PC-3 (cell line): Measurements from ENCODE around the gene GTF2E1. TPM values are rescaled to one million over a fixed set of nuclear protein-coding genes. Genes with fewer than 3 reads are reported as not detected.

ENCODE experiments used
- ATAC-seq: fragments of 200-7000 bp; cut with Tn5 transposase; 2 replicates; pipeline ENCODE4 v1.9.1; 2020; ENCODE audit warnings: mild to moderate bottlenecking, moderate library complexity
- BruUV-seq: library from RNA; stranded (reverse); fragments of 400-500 nt; replicated peaks from 2 replicates; lab custom pipeline; 2021; lab: Mats Ljungman, UMichigan
- CTCF ChIA-PET: fragments of 300-600 bp; sonication (Branson Sonifier 250); formaldehyde crosslinking; loops from one replicate; lab custom pipeline; 2022; ENCODE audit warnings: antibody characterized with exemption; lab: Charles Lee
- POLR2A ChIA-PET: fragments of 300-600 bp; sonication (Branson Sonifier 250); formaldehyde crosslinking; loops from one replicate; lab custom pipeline; 2022; ENCODE audit warnings: antibody characterized with exemption; ENCODE audit not compliant: unreplicated experiment; lab: Charles Lee
- DNase-seq: peaks from one replicate; pipeline ENCODE4 v3.0.0-alpha.2; 2015
- H2AFZ ChIP-seq: fragments of 300-600 bp; sonication (generic); 2 replicates; pipeline ENCODE4 v1.6.0; 2016; ENCODE audit warnings: antibody characterized with exemption, low read length
- H3F3A ChIP-seq: fragments of 300-600 bp; sonication (generic); one replicate; pipeline ENCODE4 v1.6.0; 2017; ENCODE audit warnings: antibody characterized with exemption, low read length, control low read depth, mild to moderate bottlenecking; ENCODE audit not compliant: unreplicated experiment
- H3K27ac ChIP-seq: fragments of 300-600 bp; sonication (generic); 2 replicates; pipeline ENCODE4 v1.5.1; 2016; ENCODE audit warnings: mild to moderate bottlenecking, low read length
- H3K27me3 ChIP-seq: fragments of 300-600 bp; sonication (generic); 2 replicates; pipeline ENCODE4 v1.6.1; 2016; ENCODE audit warnings: low read length, mixed read lengths
- H3K36me3 ChIP-seq: fragments of 300-600 bp; sonication (generic); 2 replicates; pipeline ENCODE4 v1.6.1; 2016; ENCODE audit warnings: low read depth, mixed run types, low read length, mixed read lengths
- H3K4me1 ChIP-seq: fragments of 300-600 bp; sonication (generic); 2 replicates; pipeline ENCODE4 v1.5.1; 2016; ENCODE audit warnings: low read length; ENCODE audit not compliant: insufficient read depth
- H3K4me2 ChIP-seq: fragments of 300-600 bp; sonication (generic); 2 replicates; pipeline ENCODE4 v1.6.0; 2016; ENCODE audit warnings: low read length
- H3K4me3 ChIP-seq: fragments of 300-600 bp; sonication (generic); 2 replicates; pipeline ENCODE4 v1.5.1; 2016; ENCODE audit warnings: mild to moderate bottlenecking, low read length, mixed read lengths
- H3K79me2 ChIP-seq: fragments of 300-600 bp; sonication (generic); 2 replicates; pipeline ENCODE4 v1.6.1; 2017; ENCODE audit warnings: low read length, mixed read lengths
- H3K9ac ChIP-seq: fragments of 300-600 bp; sonication (generic); 2 replicates; pipeline ENCODE4 v1.6.0; 2016; ENCODE audit warnings: mild to moderate bottlenecking, low read length
- H3K9me2 ChIP-seq: fragments of 300-600 bp; sonication (generic); replicated peaks from 2 replicates; pipeline ENCODE4 v1.6.1; 2016; ENCODE audit warnings: mixed run types, low read length, mixed read lengths
- H3K9me3 ChIP-seq: fragments of 300-600 bp; sonication (generic); 2 replicates; pipeline ENCODE4 v1.6.1; 2016; ENCODE audit warnings: low read length, mixed read lengths
- H4K20me1 ChIP-seq: fragments of 300-600 bp; sonication (generic); 2 replicates; pipeline ENCODE4 v1.6.1; 2016; ENCODE audit warnings: low read length, mixed read lengths
- EZH2 ChIP-seq: fragments of 300-600 bp; sonication (generic); IDR thresholded peaks from one replicate; pipeline ENCODE4 v1.6.1; 2017; ENCODE audit warnings: antibody characterized with exemption, mild to moderate bottlenecking, low read length; ENCODE audit not compliant: unreplicated experiment
- EZH2phosphoT487 ChIP-seq: fragments of 300-600 bp; sonication (generic); IDR thresholded peaks from 2 replicates; pipeline ENCODE4 v1.6.1; 2018; ENCODE audit warnings: mild to moderate bottlenecking, antibody characterized with exemption, low read length, borderline replicate concordance
- intact Hi-C: fragments of 100-400 bp; cut with micrococcal nuclease; formaldehyde crosslinking; loops from 2 replicates; pipeline ENCODE4 v1.9.0; 2023
- total RNA-seq: library from RNA; depleted of rRNA; stranded (reverse); fragments of >200 nt; gene quantifications from 2 replicates; pipeline ENCODE4 v1.2.3, GENCODE V29; 2014
- TF ChIP-seq, protein P1 (sequence below): fragments of 300-600 bp; sonication (generic); conservative IDR thresholded peaks from 2 replicates; pipeline ENCODE4 v1.5.1; 2017; ENCODE audit warnings: antibody characterized with exemption, low read depth, mild to moderate bottlenecking, low read length

The GTF2E1 gene
- total RNA-seq, 1 experiment from 2014 or later, result 15.2 TPM

- ChIA-PET POLR2A (interaction anchor here (0.6 kb wide), 1 partner anchor 964 kb away, joined by 7 read pairs; no protein-coding TSS in a partner anchor), CTCF (interaction anchor here (1.1 kb wide), 1 partner anchor 71 kb away, joined by 6 read pairs; no protein-coding TSS in a partner anchor)
- intact Hi-C loops, result loop anchor here (1.0 kb wide), 2 partner anchors 13 to 36 kb away; partner anchors contain the start of genes GTF2E1 and RABL3
- TF ChIP-seq EZH2phosphoT487 (no peak), EZH2 (no peak)
- TF ChIP-seq, protein P1, sequence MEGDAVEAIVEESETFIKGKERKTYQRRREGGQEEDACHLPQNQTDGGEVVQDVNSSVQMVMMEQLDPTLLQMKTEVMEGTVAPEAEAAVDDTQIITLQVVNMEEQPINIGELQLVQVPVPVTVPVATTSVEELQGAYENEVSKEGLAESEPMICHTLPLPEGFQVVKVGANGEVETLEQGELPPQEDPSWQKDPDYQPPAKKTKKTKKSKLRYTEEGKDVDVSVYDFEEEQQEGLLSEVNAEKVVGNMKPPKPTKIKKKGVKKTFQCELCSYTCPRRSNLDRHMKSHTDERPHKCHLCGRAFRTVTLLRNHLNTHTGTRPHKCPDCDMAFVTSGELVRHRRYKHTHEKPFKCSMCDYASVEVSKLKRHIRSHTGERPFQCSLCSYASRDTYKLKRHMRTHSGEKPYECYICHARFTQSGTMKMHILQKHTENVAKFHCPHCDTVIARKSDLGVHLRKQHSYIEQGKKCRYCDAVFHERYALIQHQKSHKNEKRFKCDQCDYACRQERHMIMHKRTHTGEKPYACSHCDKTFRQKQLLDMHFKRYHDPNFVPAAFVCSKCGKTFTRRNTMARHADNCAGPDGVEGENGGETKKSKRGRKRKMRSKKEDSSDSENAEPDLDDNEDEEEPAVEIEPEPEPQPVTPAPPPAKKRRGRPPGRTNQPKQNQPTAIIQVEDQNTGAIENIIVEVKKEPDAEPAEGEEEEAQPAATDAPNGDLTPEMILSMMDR, result no peak
- peak; percentile 36 for DNase-seq
- Histone ChIP-seq H3K4me2 (no peak overlapping the region), H3K9ac (no peak overlapping the region), H3K4me1 (no peaks in the 10 kb centered on the region; the same call in 1 of the 2 replicates), H3K36me3 (peaks cover 12% of the 10 kb centered on the region), H3K9me3 (no peaks in the 10 kb centered on the region), H2AFZ (no peak overlapping the region), H3K9me2 (no peaks in the 10 kb centered on the region), H4K20me1 (no peaks in the 10 kb centered on the region), H3F3A (no peaks in the 10 kb centered on the region), H3K27me3 (no peaks in the 10 kb centered on the region), H3K4me3 (no peak overlapping the region), H3K27ac (peak overlapping the region; percentile 39), H3K79me2 (no peaks in the 10 kb centered on the region)
- no TSS peak for BruUV-seq
- ATAC-seq, result peak; percentile 87
These were observed 36.5 kb upstream of the GTF2E1 start for GRCh38 chr3:120705884-120706582.

- DNase-seq (no peak), ATAC-seq (no peak)
- Histone ChIP-seq H3K27ac (no peak overlapping the region), H3F3A (no peaks in the 10 kb centered on the region), H3K9ac (no peak overlapping the region), H2AFZ (no peak overlapping the region), H3K9me3 (no peaks in the 10 kb centered on the region), H3K4me2 (no peak overlapping the region), H3K79me2 (no peaks in the 10 kb centered on the region), H3K4me3 (no peak overlapping the region), H3K36me3 (peaks cover 12% of the 10 kb centered on the region), H4K20me1 (no peaks in the 10 kb centered on the region), H3K9me2 (no peaks in the 10 kb centered on the region), H3K4me1 (no peaks in the 10 kb centered on the region; the same call in 1 of the 2 replicates), H3K27me3 (no peaks in the 10 kb centered on the region)
- BruUV-seq, result no TSS peak
- TF ChIP-seq EZH2, result no peak
- no peak for TF ChIP-seq EZH2phosphoT487
- TF ChIP-seq, protein P1, result no peak
- ChIA-PET POLR2A (interaction anchor here (0.6 to 0.7 kb wide), 3 partner anchors 95 to 963 kb away, joined by 4 to 7 read pairs (median 5); no protein-coding TSS in a partner anchor), CTCF (interaction anchor here (1.1 kb wide), 1 partner anchor 72 kb away, joined by 6 read pairs; no protein-coding TSS in a partner anchor)
- intact Hi-C loops, result loop anchor here (1.0 kb wide), 2 partner anchors 14 to 35 kb away; partner anchors contain the start of genes GTF2E1 and RABL3
These were observed 35.6 kb upstream of the GTF2E1 start for GRCh38 chr3:120706950-120707349.

- CTCF ChIA-PET, result no interaction called here
- H3K4me1 ChIP-seq, result no peaks in the 10 kb centered on the region; the same call in 1 of the 2 replicates
- H3K36me3 ChIP-seq, result peaks cover 12% of the 10 kb centered on the region
- H3K4me2 ChIP-seq, result no peak overlapping the region
- intact Hi-C loops, result no loop called here
- no peak for DNase-seq
- ATAC-seq, result no peak
- no peaks in the 10 kb centered on the region for H4K20me1 ChIP-seq
- POLR2A ChIA-PET, result no interaction called here
- H3K9me2 ChIP-seq, result no peaks in the 10 kb centered on the region
- H3K27ac ChIP-seq, result no peak overlapping the region
- H3K79me2 ChIP-seq, result no peaks in the 10 kb centered on the region
- TF ChIP-seq EZH2phosphoT487 (no peak), EZH2 (no peak)
- TF ChIP-seq, protein P1, result no peak
- H3K9me3 ChIP-seq, result no peaks in the 10 kb centered on the region
- H2AFZ ChIP-seq, result no peak overlapping the region
- H3K4me3 ChIP-seq, result no peak overlapping the region
- H3K9ac ChIP-seq, result no peak overlapping the region
- H3F3A ChIP-seq, result no peaks in the 10 kb centered on the region
- H3K27me3 ChIP-seq, result no peaks in the 10 kb centered on the region
- BruUV-seq, result no TSS peak
These were observed 34.1 kb upstream of the GTF2E1 start for GRCh38 chr3:120708408-120708807.
